ENCODE results near the gene TTR.

- no peak for TF ChIP-seq POLR2AphosphoS5 (IDR thresholded peaks at IDR 0.05; ENCODE audit: low read depth)
- no peak for TF ChIP-seq CTCF (IDR thresholded peaks at IDR 0.05; ENCODE audit: insufficient read depth, low read length)
Observed at GRCh38 chr18:31575515-31576257, 16.0 kb upstream of the TTR start.

Data from HL-60 (cell line).